Astrocyte (in vitro differentiated cells and primary cell): Measurements from ENCODE around the gene RAD9B.

Source experiments
- CTCF ChIP-seq: IDR thresholded peaks from 2 replicates; pipeline ENCODE4 v1.5.1; 2011; ENCODE audit warnings: low read depth, mild to moderate bottlenecking, inconsistent platforms, low read length, moderate library complexity; ENCODE audit not compliant: insufficient read depth
- EZH2 ChIP-seq: IDR thresholded peaks from 2 replicates; pipeline ENCODE4 v1.6.1; 2012; ENCODE audit warnings: mild to moderate bottlenecking, low read length, inconsistent platforms; ENCODE audit not compliant: insufficient read depth

- TF ChIP-seq CTCF (no peak), EZH2 (no peak)
These were observed 41.3 kb downstream of the RAD9B start for GRCh38 chr12:110543252-110543959.
